Aorta (tissue), 5 donors: ENCODE data around the gene RHOF. TPM values are rescaled to one million over a fixed set of nuclear protein-coding genes. Genes with fewer than 3 reads are reported as not detected.
A peak's percentile ranks its signal among the peaks of the same experiment; 100 is the strongest.

Source experiments
- ATAC-seq: fragments of 200-7000 bp; cut with Tn5 transposase; one replicate; pipeline ENCODE4 v1.9.1; 2022; ENCODE audit warnings: moderate library complexity; ENCODE audit not compliant: low FRiP score
- DNase-seq, 2 donors: peaks; one replicate each; pipeline ENCODE4 v3.0.0-alpha.2; 2020
- H3K27ac ChIP-seq, 2 donors: one replicate each; pipeline ENCODE4 v1.5.1; 2013; ENCODE audit warnings: low read length in 2 of 2, mild to moderate bottlenecking in 2 of 2, moderate library complexity in 2 of 2, control low read depth in 1 of 2, inconsistent platforms in 1 of 2, low read depth in 1 of 2
- H3K27me3 ChIP-seq, 2 donors: one replicate each; pipeline ENCODE4 v1.6.1; 2013; ENCODE audit warnings: control low read depth in 1 of 2, low read length in 1 of 2, mild to moderate bottlenecking in 1 of 2, moderate library complexity in 1 of 2; ENCODE audit not compliant: insufficient read depth in 2 of 2, control insufficient read depth in 1 of 2
- H3K36me3 ChIP-seq, 2 donors: one replicate each; pipeline ENCODE4 v1.6.1; 2013; ENCODE audit warnings: control low read depth in 1 of 2, low read length in 1 of 2, mild to moderate bottlenecking in 1 of 2; ENCODE audit not compliant: insufficient read depth in 2 of 2, control insufficient read depth in 1 of 2
- H3K4me1 ChIP-seq, 2 donors: one replicate each; pipeline ENCODE4 v1.6.1; 2013; ENCODE audit warnings: low read length in 2 of 2, control low read depth in 1 of 2, mild to moderate bottlenecking in 1 of 2, moderate library complexity in 1 of 2; ENCODE audit not compliant: insufficient read depth in 2 of 2, control insufficient read depth in 1 of 2
- H3K4me3 ChIP-seq, 2 donors: one replicate each; pipeline ENCODE4 v1.5.1; 2013; ENCODE audit warnings: low read length in 2 of 2, control low read depth in 1 of 2, mild to moderate bottlenecking in 1 of 2
- H3K9me3 ChIP-seq: one replicate; pipeline ENCODE4 v1.6.1; 2013; ENCODE audit warnings: mild to moderate bottlenecking, low read length; ENCODE audit not compliant: control insufficient read depth
- whole genome bisulfite sequencing, 2 donors: extraction: QIAGEN DNeasy Blood & Tissue Kit; methylation state at CpG; one replicate each; pipeline ENCODE4 v1.1.7; 2013; 5-methylcytosine and 5-hydroxymethylcytosine counted together
- intact Hi-C, 2 donors: fragments of 100-400 bp; cut with DNase I; formaldehyde crosslinking; loops; one replicate each; pipeline versions ENCODE4 v1.14.2 to v1.15.0; 2022
- polyA plus RNA-seq, 2 donors: library from polyadenylated mRNA; stranded (reverse); fragments of 200-250 nt; gene quantifications; one replicate each; pipeline ENCODE4 v1.2.3, GENCODE V29; 2013
- total RNA-seq, 2 donors: library from RNA; stranded (reverse); fragmentation: NEBNext Ultra II Directional; extraction: Animal tissue kit (Norgen Biotek cat#: 25700); gene quantifications; one replicate each; pipeline ENCODE4 v1.2.1, GENCODE V29; 2021
- donor health status: healthy with polysubstance abuse.
- donor health status: Bipolar disorder and iron deficiency.
- donor health status: DM: no; HTN: no; CAD: no.
- donor health status: DM: no; HTN: no; CAD: no.
- donor health status: DM: yes; HTN: yes; CAD: no.

RHOF gene
- total and polyA plus RNA-seq, 4 donors = 5.2 to 18.0 (median 9.1) TPM

GRCh38 chr12:121775501-121775900 lies 18.0 kb downstream of the RHOF start:
- H3K36me3 ChIP-seq = no peaks in the 10 kb centered on the region
- no peak overlapping the region for H3K4me3 ChIP-seq
- intact Hi-C loops = loop anchor here (5.0 kb wide), 1 partner anchor 37 kb away; no protein-coding TSS in a partner anchor
- H3K4me1 ChIP-seq = no peaks in the 10 kb centered on the region
- no peaks in the 10 kb centered on the region for H3K27me3 ChIP-seq
- H3K9me3 ChIP-seq = no peaks in the 10 kb centered on the region
- ATAC-seq = no peak
- H3K27ac ChIP-seq = no peak overlapping the region
- 84 to 87% methylated on average over 14 to 16 of the region's 16 CpGs for WGBS, 2 donors
- no peak for DNase-seq

GRCh38 chr12:121774968-121775474 lies 18.5 kb downstream of the RHOF start:
- Histone ChIP-seq H3K27me3 (no peaks in the 10 kb centered on the region), H3K27ac (no peak overlapping the region), H3K4me3 (no peak overlapping the region), H3K4me1 (no peaks in the 10 kb centered on the region), H3K36me3 (no peaks in the 10 kb centered on the region), H3K9me3 (no peaks in the 10 kb centered on the region)
- ATAC-seq = no peak
- 80 to 84% methylated on average over 13 to 14 of the region's 14 CpGs for WGBS, 2 donors
- DNase-seq = no peak
- intact Hi-C loops = loop anchor here (5.0 kb wide), 1 partner anchor 37 kb away; no protein-coding TSS in a partner anchor

- DNase-seq (peak; percentile 79 to 90), ATAC-seq (peak; percentile 73)
- no peak overlapping the region for H3K4me3 ChIP-seq
- intact Hi-C loops = loop anchor here (1.0 to 2.0 kb wide), 3 partner anchors 22 to 76 kb away; no protein-coding TSS in a partner anchor
- no peaks in the 10 kb centered on the region for H3K4me1 ChIP-seq
- H3K9me3 ChIP-seq = no peaks in the 10 kb centered on the region
- WGBS, 2 donors = 16 to 17% methylated on average over 14 of the region's 14 CpGs
- no peak overlapping the region for H3K27ac ChIP-seq
- no peaks in the 10 kb centered on the region for H3K27me3 ChIP-seq
- no peaks in the 10 kb centered on the region for H3K36me3 ChIP-seq
Measured at GRCh38 chr12:121773011-121773777, 20.3 kb downstream of the RHOF start.

GRCh38 chr12:121770813-121771625 lies 22.5 kb downstream of the RHOF start:
- H3K36me3 ChIP-seq = no peaks in the 10 kb centered on the region
- H3K27me3 ChIP-seq = no peaks in the 10 kb centered on the region
- WGBS, 2 donors = 92 to 93% methylated on average over 25 of the region's 25 CpGs
- DNase-seq = no peak
- peaks cover 0 to 2% of the 10 kb centered on the region in 2 donors for H3K4me1 ChIP-seq
- no peaks in the 10 kb centered on the region for H3K9me3 ChIP-seq
- intact Hi-C loops = no loop called here
- no peak for ATAC-seq
- no peak overlapping the region for H3K4me3 ChIP-seq
- no peak overlapping the region for H3K27ac ChIP-seq

DNA sequence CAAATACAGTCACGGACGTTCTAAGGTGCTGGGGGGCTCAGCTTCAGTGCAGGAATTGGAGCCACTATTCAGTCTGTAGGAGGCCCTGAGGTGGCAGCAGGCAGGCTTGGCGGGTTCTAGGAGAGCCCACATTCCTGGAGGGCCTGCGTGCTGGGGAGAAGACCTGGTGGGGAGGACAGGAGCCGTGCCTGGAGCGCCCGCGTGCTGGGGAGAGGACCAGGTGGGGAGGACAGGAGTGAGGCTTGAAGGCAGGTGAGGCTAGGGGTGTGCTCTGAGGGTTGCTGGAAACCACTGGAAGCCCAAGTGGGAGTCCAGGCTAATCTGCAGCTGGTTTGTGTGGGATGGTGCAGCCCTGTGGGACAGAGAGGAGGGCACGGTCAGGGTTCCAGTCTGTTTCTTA lies 23.1 kb downstream of the RHOF start:
- H3K4me3 ChIP-seq = no peak overlapping the region
- DNase-seq (no peak), ATAC-seq (no peak)
- 87 to 91% methylated on average over 9 of the region's 9 CpGs for WGBS, 2 donors
- intact Hi-C loops = no loop called here
- H3K27ac ChIP-seq = no peak overlapping the region
- H3K27me3 ChIP-seq = no peaks in the 10 kb centered on the region
- H3K9me3 ChIP-seq = no peaks in the 10 kb centered on the region
- no peaks in the 10 kb centered on the region for H3K36me3 ChIP-seq
- peaks cover 0 to 2% of the 10 kb centered on the region in 2 donors for H3K4me1 ChIP-seq

DNA sequence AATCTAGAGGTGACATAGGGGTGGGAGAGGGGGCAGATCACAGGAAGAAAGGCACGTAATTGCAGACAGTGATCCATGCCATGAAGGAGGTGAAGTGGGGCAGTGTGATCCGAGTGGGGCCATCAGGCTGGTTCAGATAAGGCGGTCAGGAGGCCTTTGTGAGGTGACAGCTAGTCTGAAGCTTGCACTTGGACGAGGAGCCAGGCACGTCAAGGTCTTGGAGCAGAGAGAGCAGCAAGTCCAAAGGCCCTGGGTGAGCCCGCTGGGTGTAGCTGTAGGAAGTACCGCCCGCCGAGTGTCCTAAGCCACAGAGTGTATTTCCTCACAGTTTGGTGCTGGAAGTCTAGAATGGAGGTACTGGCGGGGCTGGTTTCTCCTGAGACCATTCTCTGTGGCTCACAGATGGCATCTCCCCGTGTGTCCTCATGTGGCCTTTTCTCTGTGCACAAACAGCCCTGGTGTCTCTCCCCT lies 23.6 kb downstream of the RHOF start:
- Histone ChIP-seq H3K36me3 (no peaks in the 10 kb centered on the region), H3K4me3 (no peak overlapping the region), H3K9me3 (no peaks in the 10 kb centered on the region), H3K4me1 (peaks cover 0 to 2% of the 10 kb centered on the region in 2 donors), H3K27ac (no peak overlapping the region), H3K27me3 (no peaks in the 10 kb centered on the region)
- DNase-seq (no peak), ATAC-seq (no peak)
- 90 to 91% methylated on average over 11 of the region's 11 CpGs for WGBS, 2 donors
- intact Hi-C loops = loop anchor here in 1 of 2 donors (5.0 kb wide), 1 partner anchor 58 kb away; the partner anchor contains the start of gene TMEM120B

GRCh38 chr12:121769297-121769830 lies 24.1 kb downstream of the RHOF start:
- WGBS, 2 donors = 79 to 89% methylated on average over 9 of the region's 9 CpGs
- intact Hi-C loops = loop anchor here in 1 of 2 donors (5.0 kb wide), 1 partner anchor 57 kb away; the partner anchor contains the start of gene TMEM120B
- peaks cover 0 to 2% of the 10 kb centered on the region in 2 donors for H3K4me1 ChIP-seq
- no peaks in the 10 kb centered on the region for H3K36me3 ChIP-seq
- no peak for DNase-seq
- H3K9me3 ChIP-seq = no peaks in the 10 kb centered on the region
- H3K27ac ChIP-seq = no peak overlapping the region
- no peaks in the 10 kb centered on the region for H3K27me3 ChIP-seq
- no peak overlapping the region for H3K4me3 ChIP-seq
- ATAC-seq = no peak

GRCh38 chr12:121767525-121768016 lies 25.9 kb downstream of the RHOF start:
- Histone ChIP-seq H3K36me3 (no peaks in the 10 kb centered on the region), H3K27ac (peak overlapping the region in 1 of 2 donors; percentile 49), H3K9me3 (no peaks in the 10 kb centered on the region), H3K4me3 (no peak overlapping the region), H3K4me1 (peaks cover 0 to 2% of the 10 kb centered on the region in 2 donors), H3K27me3 (no peaks in the 10 kb centered on the region)
- ATAC-seq = peak; percentile 87
- peak; percentile 78 to 87 for DNase-seq
- 2 to 5% methylated on average over 10 of the region's 10 CpGs for WGBS, 2 donors
- intact Hi-C loops = loop anchor here in 1 of 2 donors (5.0 kb wide), 1 partner anchor 55 kb away; the partner anchor contains the start of gene TMEM120B
